Measurements from ENCODE around the gene GJA5.

GJA5 gene

DNA sequence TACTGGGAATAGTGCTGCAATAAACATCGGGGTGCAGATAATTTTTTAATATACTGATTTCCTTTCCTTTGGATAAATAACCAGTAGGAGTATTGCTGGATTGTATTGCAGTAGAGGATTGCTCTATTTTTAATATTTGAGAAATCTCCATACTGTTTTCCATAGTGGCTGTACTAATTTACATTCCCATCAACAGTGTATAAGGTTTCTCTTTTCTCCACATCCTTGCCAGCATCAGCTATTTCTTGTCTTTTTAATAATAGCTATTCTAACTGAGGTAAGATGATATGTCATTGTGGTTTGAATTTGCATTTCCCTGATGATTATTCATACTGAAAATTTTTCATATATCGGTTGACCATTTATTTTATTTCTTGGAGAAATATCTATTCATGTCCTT is 31.1 kb downstream of the GJA5 start:
- DNase-seq (ENCODE audit: low spot score) = no peak
- TF ChIP-seq, protein P1, sequence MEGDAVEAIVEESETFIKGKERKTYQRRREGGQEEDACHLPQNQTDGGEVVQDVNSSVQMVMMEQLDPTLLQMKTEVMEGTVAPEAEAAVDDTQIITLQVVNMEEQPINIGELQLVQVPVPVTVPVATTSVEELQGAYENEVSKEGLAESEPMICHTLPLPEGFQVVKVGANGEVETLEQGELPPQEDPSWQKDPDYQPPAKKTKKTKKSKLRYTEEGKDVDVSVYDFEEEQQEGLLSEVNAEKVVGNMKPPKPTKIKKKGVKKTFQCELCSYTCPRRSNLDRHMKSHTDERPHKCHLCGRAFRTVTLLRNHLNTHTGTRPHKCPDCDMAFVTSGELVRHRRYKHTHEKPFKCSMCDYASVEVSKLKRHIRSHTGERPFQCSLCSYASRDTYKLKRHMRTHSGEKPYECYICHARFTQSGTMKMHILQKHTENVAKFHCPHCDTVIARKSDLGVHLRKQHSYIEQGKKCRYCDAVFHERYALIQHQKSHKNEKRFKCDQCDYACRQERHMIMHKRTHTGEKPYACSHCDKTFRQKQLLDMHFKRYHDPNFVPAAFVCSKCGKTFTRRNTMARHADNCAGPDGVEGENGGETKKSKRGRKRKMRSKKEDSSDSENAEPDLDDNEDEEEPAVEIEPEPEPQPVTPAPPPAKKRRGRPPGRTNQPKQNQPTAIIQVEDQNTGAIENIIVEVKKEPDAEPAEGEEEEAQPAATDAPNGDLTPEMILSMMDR (IDR thresholded peaks at IDR 0.05) = no peak
- Histone ChIP-seq H3K27ac (no peak overlapping the region), H3K4me3 (no peak overlapping the region)

DNA sequence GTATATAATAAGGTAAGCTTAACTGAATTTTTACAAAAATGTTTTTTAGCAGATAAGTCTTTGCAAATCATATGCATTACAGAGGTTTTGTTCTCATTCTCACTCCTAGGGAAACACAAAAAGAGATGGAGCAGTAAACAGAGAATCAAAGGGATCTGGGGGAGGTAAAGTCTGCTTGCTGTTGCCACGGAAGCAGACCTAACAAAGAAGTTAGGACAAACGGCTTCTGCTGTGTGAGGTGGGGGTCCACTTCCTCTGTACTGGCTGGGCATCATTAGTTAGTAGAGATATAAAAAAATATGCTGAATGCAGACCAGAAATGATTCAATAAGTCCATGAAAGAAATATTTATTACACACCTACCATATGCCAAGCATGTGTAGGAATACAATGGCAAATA is 34.2 kb downstream of the GJA5 start:
- H3K4me3 ChIP-seq = no peak overlapping the region
- TF ChIP-seq, protein P1 (IDR thresholded peaks at IDR 0.05) = no peak

DNA sequence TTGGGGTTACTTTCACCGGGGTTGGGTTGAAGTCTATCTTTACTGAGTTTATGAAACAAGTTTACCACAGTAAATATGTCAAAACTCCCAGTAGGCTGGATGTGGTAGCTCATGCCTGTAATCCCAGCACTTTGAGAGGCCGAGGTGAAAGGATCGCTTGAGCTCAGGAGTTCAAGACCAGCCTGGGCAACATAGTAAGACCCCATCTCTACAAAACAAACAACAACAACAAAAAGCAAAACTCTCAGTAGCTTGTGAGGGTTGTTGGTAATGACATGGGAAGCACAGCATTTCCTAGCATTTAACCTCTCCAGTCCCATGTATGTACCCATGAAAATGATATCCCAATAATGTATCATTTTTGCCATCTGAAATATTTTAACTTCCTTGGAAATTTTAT is 34.7 kb downstream of the GJA5 start:
- DNase-seq (ENCODE audit: low spot score) = no peak
- no peak overlapping the region for H3K27ac ChIP-seq
- TF ChIP-seq, protein P1 (IDR thresholded peaks at IDR 0.05) = no peak
- H3K4me3 ChIP-seq = no peak overlapping the region

More for the DNA sequence above, 34.2 kb downstream of the GJA5 start:
- no peak overlapping the region for H3K27ac ChIP-seq
- no peak for DNase-seq (ENCODE audit: low spot score)

DNA sequence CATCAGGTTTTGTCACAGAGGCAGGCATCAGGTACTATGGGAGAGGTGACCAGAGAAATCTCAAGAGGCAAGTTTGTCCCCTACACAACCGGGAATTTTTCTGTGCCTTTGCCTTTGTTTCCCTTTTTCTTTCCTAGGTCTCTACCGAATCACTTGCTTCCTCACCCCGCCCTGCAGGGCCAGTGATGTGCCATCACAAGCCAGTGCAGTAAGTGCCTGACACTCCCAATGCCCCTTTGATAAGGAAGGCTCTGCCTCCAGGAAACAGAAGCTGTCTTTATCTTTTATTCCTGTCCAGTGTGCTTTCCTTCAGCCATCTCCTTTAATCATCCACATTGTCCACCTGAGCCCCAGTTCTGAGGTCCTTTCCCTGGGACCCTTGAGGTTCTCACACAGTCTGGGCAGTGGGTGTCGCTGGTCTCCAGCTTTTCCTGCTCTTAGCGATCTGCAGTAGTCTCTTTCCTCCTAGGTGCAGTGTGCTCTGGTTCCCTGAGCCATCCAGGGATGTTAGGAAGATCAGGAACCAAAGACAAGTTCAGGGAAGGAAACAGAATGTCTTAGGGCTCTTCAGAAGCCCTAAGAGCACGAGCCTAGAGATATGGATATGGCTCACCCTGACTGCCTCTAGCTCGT is 36.6 kb downstream of the GJA5 start:
- Histone ChIP-seq H3K27ac (no peak overlapping the region), H3K4me3 (no peak overlapping the region)
- TF ChIP-seq, protein P1 (IDR thresholded peaks at IDR 0.05) = peak; percentile 47
- no peak for DNase-seq (ENCODE audit: low spot score)

DNA sequence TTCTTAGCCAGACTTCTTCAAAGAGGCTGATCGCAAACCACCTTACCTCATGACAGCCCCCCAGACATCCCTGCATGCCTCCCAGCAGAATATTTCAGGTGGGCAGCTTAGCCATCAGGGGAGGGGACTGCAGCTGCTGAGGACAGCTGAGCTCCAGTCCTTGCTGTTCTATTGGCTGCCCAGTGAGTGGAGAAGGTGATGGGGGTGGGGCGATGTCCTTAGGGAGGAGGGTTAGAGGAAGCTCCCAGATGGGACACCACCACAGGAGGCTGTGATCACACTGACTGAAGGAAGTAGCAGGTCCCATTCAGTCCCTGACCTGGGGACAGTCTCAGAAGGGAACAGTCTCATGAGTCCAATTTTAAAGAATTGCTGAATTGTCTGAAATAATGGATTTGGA is 38.3 kb downstream of the GJA5 start:
- no peak for DNase-seq (ENCODE audit: low spot score)
- no peak overlapping the region for H3K27ac ChIP-seq
- H3K4me3 ChIP-seq = no peak overlapping the region
- TF ChIP-seq, protein P1 (IDR thresholded peaks at IDR 0.05) = no peak

DNA sequence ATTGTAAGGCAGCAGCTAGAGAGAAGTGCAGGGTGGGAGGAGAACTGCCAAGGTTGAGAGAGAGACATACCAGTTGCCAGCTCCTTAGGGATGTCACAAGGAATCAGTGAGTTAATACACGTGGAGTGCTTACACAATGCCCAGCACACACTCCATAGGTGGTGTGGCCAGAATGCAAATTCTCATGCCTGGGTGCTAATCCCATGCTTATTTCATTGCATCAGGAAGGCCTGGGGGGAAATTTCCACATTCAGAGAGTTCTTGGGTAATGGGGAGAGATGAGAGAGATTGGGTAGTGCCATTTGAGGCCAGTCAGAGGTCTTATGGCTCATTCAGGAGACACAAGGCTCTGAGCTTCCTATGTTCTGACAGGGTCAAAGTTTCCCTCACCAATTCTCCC is 38.7 kb downstream of the GJA5 start:
- H3K27ac ChIP-seq = no peak overlapping the region
- TF ChIP-seq, protein P1 (IDR thresholded peaks at IDR 0.05) = no peak
- H3K4me3 ChIP-seq = no peak overlapping the region
- no peak for DNase-seq (ENCODE audit: low spot score)

DNA sequence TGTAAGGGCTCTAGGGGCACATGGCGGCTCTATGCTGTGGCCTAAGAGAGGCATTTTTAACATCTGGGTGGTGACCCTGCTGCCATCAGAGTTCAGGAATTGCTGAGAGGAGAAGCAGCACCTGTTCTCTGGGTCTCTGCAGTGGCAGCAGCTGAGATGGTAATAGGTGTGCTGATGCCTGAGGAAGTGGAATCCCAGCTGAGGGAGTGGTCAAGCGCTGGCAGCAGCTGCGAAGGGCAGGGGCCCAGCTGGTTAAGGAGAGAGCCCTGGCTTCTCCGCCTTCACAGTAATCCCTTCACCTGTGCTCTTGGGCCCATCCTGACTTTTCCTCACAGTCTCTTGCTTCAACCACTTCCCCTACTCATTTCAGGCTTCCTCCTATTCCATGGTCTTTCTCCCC is 39.8 kb downstream of the GJA5 start:
- TF ChIP-seq, protein P1 (IDR thresholded peaks at IDR 0.05) = no peak
- DNase-seq (ENCODE audit: low spot score) = no peak
- H3K4me3 ChIP-seq = no peak overlapping the region
- no peak overlapping the region for H3K27ac ChIP-seq

Measured in coronary artery (tissue), 2 donors.